ENCODE measurements around the gene COBLL1. TPM values are rescaled to one million over a fixed set of nuclear protein-coding genes. Genes with fewer than 3 reads are reported as not detected.
A peak's percentile ranks its signal among the peaks of the same experiment; 100 is the strongest.

Gene COBLL1, protein sequence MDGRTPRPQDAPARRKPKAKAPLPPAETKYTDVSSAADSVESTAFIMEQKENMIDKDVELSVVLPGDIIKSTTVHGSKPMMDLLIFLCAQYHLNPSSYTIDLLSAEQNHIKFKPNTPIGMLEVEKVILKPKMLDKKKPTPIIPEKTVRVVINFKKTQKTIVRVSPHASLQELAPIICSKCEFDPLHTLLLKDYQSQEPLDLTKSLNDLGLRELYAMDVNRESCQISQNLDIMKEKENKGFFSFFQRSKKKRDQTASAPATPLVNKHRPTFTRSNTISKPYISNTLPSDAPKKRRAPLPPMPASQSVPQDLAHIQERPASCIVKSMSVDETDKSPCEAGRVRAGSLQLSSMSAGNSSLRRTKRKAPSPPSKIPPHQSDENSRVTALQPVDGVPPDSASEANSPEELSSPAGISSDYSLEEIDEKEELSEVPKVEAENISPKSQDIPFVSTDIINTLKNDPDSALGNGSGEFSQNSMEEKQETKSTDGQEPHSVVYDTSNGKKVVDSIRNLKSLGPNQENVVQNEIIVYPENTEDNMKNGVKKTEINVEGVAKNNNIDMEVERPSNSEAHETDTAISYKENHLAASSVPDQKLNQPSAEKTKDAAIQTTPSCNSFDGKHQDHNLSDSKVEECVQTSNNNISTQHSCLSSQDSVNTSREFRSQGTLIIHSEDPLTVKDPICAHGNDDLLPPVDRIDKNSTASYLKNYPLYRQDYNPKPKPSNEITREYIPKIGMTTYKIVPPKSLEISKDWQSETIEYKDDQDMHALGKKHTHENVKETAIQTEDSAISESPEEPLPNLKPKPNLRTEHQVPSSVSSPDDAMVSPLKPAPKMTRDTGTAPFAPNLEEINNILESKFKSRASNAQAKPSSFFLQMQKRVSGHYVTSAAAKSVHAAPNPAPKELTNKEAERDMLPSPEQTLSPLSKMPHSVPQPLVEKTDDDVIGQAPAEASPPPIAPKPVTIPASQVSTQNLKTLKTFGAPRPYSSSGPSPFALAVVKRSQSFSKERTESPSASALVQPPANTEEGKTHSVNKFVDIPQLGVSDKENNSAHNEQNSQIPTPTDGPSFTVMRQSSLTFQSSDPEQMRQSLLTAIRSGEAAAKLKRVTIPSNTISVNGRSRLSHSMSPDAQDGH
- 100 to 1,000 TPM in 1 of 6 experiments, 10 to 100 TPM in 5; 38.1 to 133 (median 67.6) TPM for total RNA-seq
- long read RNA-seq, full-length matches to known transcripts, result 3 of 14 reads
- long read RNA-seq, partial matches to known transcripts, result 6 of 14 reads
- long read RNA-seq, other reads (novel, unspliced or antisense), result 5 of 14 reads

DNA sequence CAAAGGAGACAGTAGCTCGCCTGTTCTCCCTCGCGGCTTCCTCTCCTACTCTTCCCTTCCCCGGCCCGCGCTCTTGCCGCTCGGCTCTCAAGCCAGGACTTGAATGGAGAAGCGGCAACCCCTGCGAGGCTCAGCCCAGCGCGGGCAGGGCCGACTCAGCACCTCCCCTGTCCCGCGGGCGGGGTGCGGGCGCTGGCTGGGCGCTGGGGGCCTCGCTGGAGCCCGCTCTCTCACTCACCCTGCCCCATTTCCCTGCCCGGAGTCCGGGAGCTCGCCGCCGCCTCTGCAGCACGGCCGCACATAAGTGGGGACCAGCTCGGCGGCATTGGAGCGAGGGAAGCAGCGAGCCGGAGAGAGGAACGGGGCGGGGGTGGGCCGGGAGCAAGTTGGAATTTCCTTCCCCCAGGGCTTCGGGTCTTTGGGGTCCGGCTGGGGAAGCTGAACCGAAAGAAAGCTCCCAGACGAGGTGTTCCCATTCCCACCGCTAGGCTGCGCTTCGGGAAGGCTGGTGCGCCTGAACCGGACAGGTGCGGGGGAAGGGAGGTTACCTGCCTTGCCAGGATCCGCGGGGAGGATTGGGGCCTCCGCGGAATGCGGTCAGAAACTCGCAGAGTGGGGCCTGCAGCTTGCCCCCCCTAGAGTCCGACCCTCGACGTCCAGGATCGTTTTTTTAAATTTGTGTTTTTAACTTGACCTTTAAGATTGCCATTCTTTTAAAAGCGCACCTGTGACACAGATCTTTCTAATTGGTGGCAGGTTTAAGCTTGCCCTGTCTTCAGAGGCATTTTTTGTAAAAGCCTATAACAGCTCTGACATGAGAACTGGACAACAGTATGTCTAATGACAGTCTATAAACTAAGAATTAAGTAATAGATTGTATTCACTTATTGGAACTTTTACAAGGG lies at the start of gene COBLL1:
Gene COBLL1 (minus strand): TSS at position 105 of the 905 bp plus-strand sequence. CDS start 627 bp downstream, outside the sequence.
- H3K4me1 ChIP-seq, result peaks cover 0 to 20% (median 0%) of the 10 kb centered on the region in 4 donors
- H3K9me3 ChIP-seq, result no peaks in the 10 kb centered on the region
- TF ChIP-seq, protein P1, sequence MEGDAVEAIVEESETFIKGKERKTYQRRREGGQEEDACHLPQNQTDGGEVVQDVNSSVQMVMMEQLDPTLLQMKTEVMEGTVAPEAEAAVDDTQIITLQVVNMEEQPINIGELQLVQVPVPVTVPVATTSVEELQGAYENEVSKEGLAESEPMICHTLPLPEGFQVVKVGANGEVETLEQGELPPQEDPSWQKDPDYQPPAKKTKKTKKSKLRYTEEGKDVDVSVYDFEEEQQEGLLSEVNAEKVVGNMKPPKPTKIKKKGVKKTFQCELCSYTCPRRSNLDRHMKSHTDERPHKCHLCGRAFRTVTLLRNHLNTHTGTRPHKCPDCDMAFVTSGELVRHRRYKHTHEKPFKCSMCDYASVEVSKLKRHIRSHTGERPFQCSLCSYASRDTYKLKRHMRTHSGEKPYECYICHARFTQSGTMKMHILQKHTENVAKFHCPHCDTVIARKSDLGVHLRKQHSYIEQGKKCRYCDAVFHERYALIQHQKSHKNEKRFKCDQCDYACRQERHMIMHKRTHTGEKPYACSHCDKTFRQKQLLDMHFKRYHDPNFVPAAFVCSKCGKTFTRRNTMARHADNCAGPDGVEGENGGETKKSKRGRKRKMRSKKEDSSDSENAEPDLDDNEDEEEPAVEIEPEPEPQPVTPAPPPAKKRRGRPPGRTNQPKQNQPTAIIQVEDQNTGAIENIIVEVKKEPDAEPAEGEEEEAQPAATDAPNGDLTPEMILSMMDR (IDR thresholded peaks at IDR 0.05), result peak; percentile 80 to 91 (median 84)
- no peak for TF ChIP-seq POLR2A (IDR thresholded peaks at IDR 0.05)
- intact Hi-C loops (cut with DNase I), result no loop called here
- no peaks in the 10 kb centered on the region for H3K36me3 ChIP-seq
- WGBS (ENCODE audit: insufficient coverage, low coverage, low lambda C conversion rate, missing lambda C conversion rate), result 2% methylated on average over 25 of the region's 57 CpGs
- DNase-seq (peak; percentile 84 to 91 (median 87)), ATAC-seq (peak; percentile 71 to 82 (median 74))
- peak within 1 kb of the TSS; percentile 91 to 98 (median 97) for H3K27ac ChIP-seq
- peak within 1 kb of the TSS; percentile 70 to 78 (median 71) for H3K4me3 ChIP-seq
- H3K27me3 ChIP-seq, result no peaks in the 10 kb centered on the region

DNA sequence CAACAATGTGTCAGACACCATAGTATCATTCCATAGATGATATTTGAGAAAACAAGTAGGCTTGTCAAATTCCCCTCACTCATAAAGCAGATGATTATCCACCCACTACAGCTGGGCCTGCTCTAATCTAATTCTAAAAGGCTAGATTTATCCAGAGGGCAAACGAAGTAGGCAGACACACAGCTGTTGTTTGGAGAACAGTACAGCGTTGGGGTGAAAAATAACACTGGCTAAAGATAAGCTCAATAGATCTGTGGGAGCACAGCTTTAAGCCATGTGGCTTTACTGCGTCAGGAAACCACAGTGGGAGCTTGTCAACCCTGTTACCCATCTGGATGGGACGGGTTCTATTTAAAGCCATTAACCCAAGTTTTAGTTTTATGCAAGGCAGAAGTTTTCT lies 48.9 kb upstream of the COBLL1 start:
- ATAC-seq (no peak), DNase-seq (no peak)
- Histone ChIP-seq H3K36me3 (no peaks in the 10 kb centered on the region), H3K27me3 (no peaks in the 10 kb centered on the region), H3K4me3 (no peak overlapping the region), H3K4me1 (peaks cover 0 to 35% (median 10%) of the 10 kb centered on the region in 4 donors), H3K27ac (no peak overlapping the region), H3K9me3 (no peaks in the 10 kb centered on the region)
- WGBS (ENCODE audit: insufficient coverage, low coverage, low lambda C conversion rate, missing lambda C conversion rate), result 25% methylated on average over 4 of the region's 4 CpGs
- intact Hi-C loops (cut with DNase I), result no loop called here
- TF ChIP-seq POLR2A (IDR thresholded peaks at IDR 0.05), result no peak
- TF ChIP-seq, protein P1 (IDR thresholded peaks at IDR 0.05), result no peak

DNA sequence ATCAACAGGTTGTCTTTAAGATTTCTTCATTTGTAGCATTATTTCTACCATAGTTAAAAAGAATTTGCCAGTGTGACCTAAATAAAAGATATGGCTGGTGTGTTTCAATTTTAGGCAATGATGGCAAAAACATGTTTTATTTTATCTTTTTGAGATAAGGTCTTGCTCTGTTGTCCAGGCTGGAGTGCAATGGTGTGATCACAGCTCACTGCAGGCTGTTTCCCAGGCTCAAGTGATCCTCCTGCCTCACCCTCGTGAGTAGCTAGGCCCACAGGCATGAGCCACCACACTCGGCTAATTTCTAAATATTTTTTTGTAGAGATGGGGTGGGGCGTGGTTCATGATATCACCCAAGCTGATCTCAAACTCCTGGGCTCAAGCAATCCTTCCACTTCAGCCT lies 47.0 kb upstream of the COBLL1 start:
- ATAC-seq (peak in 2 of 4 donors; percentile 13 to 17), DNase-seq (no peak)
- TF ChIP-seq, protein P1 (IDR thresholded peaks at IDR 0.05), result no peak
- no peak for TF ChIP-seq POLR2A (IDR thresholded peaks at IDR 0.05)
- Histone ChIP-seq H3K36me3 (no peaks in the 10 kb centered on the region), H3K4me3 (no peak overlapping the region), H3K9me3 (no peaks in the 10 kb centered on the region), H3K4me1 (peaks cover 0 to 35% (median 10%) of the 10 kb centered on the region in 4 donors), H3K27me3 (no peaks in the 10 kb centered on the region), H3K27ac (peak overlapping the region in 1 of 3 donors; percentile 77)
- intact Hi-C loops (cut with DNase I), result no loop called here
- 65% methylated on average over 3 of the region's 3 CpGs for WGBS (ENCODE audit: insufficient coverage, low coverage, low lambda C conversion rate, missing lambda C conversion rate)

All from right lobe of liver (tissue), 6 donors.